GM23248 (cell line): ENCODE results near the gene GATD1. TPM values are rescaled to one million over a fixed set of nuclear protein-coding genes. Genes with fewer than 3 reads are reported as not detected.
A peak's percentile ranks its signal among the peaks of the same experiment; 100 is the strongest.

Experiments used
- DNase-seq: peaks from one replicate; pipeline ENCODE4 v3.0.0-alpha.2; 2015
- H2AFZ ChIP-seq: fragments of 200-600 bp; sonication (generic); 2 replicates; pipeline ENCODE4 v1.6.1; 2016; ENCODE audit warnings: antibody characterized with exemption
- H3F3A ChIP-seq: fragments of 200-600 bp; sonication (generic); 2 replicates; pipeline ENCODE4 v1.6.1; 2016; ENCODE audit warnings: mild to moderate bottlenecking, antibody characterized with exemption, mixed run types; ENCODE audit not compliant: insufficient read depth
- H3K27ac ChIP-seq: fragments of 200-600 bp; sonication (generic); 2 replicates; pipeline ENCODE4 v1.5.1; 2016; ENCODE audit warnings: mild to moderate bottlenecking
- H3K27me3 ChIP-seq: fragments of 200-600 bp; sonication (generic); replicated peaks from 2 replicates; pipeline ENCODE4 v1.6.1; 2016; ENCODE audit warnings: mild to moderate bottlenecking; ENCODE audit not compliant: insufficient read depth
- H3K36me3 ChIP-seq: fragments of 200-600 bp; sonication (generic); 2 replicates; pipeline ENCODE4 v1.6.1; 2016; ENCODE audit warnings: low read depth, mild to moderate bottlenecking
- H3K4me1 ChIP-seq: fragments of 200-600 bp; sonication (generic); 2 replicates; pipeline ENCODE4 v1.6.1; 2016; ENCODE audit warnings: mild to moderate bottlenecking; ENCODE audit not compliant: insufficient read depth
- H3K4me2 ChIP-seq: fragments of 200-600 bp; sonication (generic); one replicate; pipeline ENCODE4 v1.6.1; 2016; ENCODE audit warnings: mild to moderate bottlenecking; ENCODE audit not compliant: unreplicated experiment
- H3K4me3 ChIP-seq: fragments of 200-600 bp; sonication (generic); 2 replicates; pipeline ENCODE4 v1.5.1; 2016; ENCODE audit warnings: mild to moderate bottlenecking
- H3K79me2 ChIP-seq: fragments of 200-600 bp; sonication (generic); 2 replicates; pipeline ENCODE4 v1.6.1; 2016; ENCODE audit warnings: mild to moderate bottlenecking; ENCODE audit not compliant: insufficient read depth
- H3K9ac ChIP-seq: fragments of 200-600 bp; sonication (generic); 2 replicates; pipeline ENCODE4 v1.6.1; 2016; ENCODE audit warnings: mild to moderate bottlenecking
- H3K9me2 ChIP-seq: fragments of 200-600 bp; sonication (generic); 2 replicates; pipeline ENCODE4 v1.6.1; 2016; ENCODE audit warnings: mixed run types, mild to moderate bottlenecking, moderate library complexity; ENCODE audit not compliant: insufficient read depth
- H3K9me3 ChIP-seq: fragments of 200-600 bp; sonication (generic); one replicate; pipeline ENCODE4 v1.6.1; 2017; ENCODE audit warnings: low read depth
- H4K20me1 ChIP-seq: fragments of 200-600 bp; sonication (generic); 2 replicates; pipeline ENCODE4 v1.6.0; 2016; ENCODE audit not compliant: insufficient read depth
- EZH2 ChIP-seq: fragments of 200-600 bp; sonication (generic); IDR thresholded peaks from 2 replicates; pipeline ENCODE4 v1.6.1; 2018; ENCODE audit warnings: antibody characterized with exemption, mild to moderate bottlenecking; ENCODE audit not compliant: insufficient read depth, poor library complexity, severe bottlenecking
- EZH2phosphoT487 ChIP-seq: fragments of 200-600 bp; sonication (generic); IDR thresholded peaks from 2 replicates; pipeline ENCODE4 v1.6.1; 2018; ENCODE audit warnings: antibody characterized with exemption, moderate library complexity, mild to moderate bottlenecking, low read depth; ENCODE audit not compliant: insufficient read depth
- WGBS, 2 experiments: methylation state at CpG; one replicate each; pipeline ENCODE4 v1.1.6; 2015 to 2017; ENCODE audit warnings: low lambda C conversion rate in 2 of 2, low coverage in 1 of 2; ENCODE audit errors: missing lambda C conversion rate in 2 of 2; 5-methylcytosine and 5-hydroxymethylcytosine counted together
- in situ Hi-C: fragments of 300-500 bp; cut with MboI; formaldehyde crosslinking; loops from 2 replicates; pipeline ENCODE4 v1.15.0; 2020
- polyA plus RNA-seq: library from polyadenylated mRNA; unstranded; fragments of >200 nt; fragmentation: Nextera tagmentation; extraction: Ambion mirVana; gene quantifications from 2 replicates; pipeline ENCODE4 v1.2.1, GENCODE V29; 2016
- total RNA-seq: library from RNA; depleted of rRNA; stranded (reverse); fragments of >200 nt; shearing (Covaris generic); gene quantifications from 2 replicates; pipeline ENCODE4 v1.2.3, GENCODE V29; 2014

GATD1 gene
- total and polyA plus RNA-seq, 2 experiments from 2014 or later, result 27.0 to 45.0 TPM

DNA sequence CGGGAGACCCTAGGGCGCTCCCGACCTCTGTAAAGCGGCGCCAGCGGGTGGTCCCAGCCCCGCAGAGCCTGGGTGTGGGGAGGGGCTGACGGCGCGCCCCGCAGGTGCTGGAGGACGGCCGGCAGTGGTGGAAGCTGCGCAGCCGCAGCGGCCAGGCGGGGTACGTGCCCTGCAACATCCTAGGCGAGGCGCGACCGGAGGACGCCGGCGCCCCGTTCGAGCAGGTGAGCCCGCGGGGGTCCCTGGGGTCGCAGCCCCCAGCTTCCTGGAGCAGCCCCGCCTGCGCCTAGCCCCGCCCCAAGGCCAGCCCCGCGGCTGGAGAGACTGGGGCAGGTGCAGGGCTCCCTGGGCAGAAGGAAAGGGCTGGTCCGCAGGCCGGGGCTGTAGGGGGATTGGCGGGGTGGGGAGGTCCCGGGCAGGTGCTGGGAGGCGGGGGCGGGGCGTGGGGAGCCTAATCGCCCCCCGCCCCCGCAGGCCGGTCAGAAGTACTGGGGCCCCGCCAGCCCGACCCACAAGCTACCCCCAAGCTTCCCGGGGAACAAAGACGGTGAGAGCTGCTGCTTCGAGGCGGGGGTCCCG lies 51.6 kb downstream of the GATD1 start:
- Histone ChIP-seq H3K9ac (no peak overlapping the region; the same call in 1 of the 2 replicates), H3K36me3 (no peaks in the 10 kb centered on the region), H3K79me2 (no peaks in the 10 kb centered on the region), H3K27me3 (no peaks in the 10 kb centered on the region), H3K4me2 (no peak overlapping the region), H3K4me1 (peaks cover 18% of the 10 kb centered on the region), H2AFZ (no peak overlapping the region), H3F3A (peaks cover 5% of the 10 kb centered on the region; the same call in 1 of the 2 replicates), H4K20me1 (no peaks in the 10 kb centered on the region), H3K4me3 (no peak overlapping the region), H3K9me3 (no peaks in the 10 kb centered on the region), H3K27ac (no peak overlapping the region), H3K9me2 (no peaks in the 10 kb centered on the region)
- in situ Hi-C loops, result no loop called here
- TF ChIP-seq EZH2 (no peak), EZH2phosphoT487 (no peak)
- DNase-seq, result no peak
- WGBS, 2 experiments, result 16 to 22% methylated on average over 19 to 52 of the region's 53 CpGs

DNA sequence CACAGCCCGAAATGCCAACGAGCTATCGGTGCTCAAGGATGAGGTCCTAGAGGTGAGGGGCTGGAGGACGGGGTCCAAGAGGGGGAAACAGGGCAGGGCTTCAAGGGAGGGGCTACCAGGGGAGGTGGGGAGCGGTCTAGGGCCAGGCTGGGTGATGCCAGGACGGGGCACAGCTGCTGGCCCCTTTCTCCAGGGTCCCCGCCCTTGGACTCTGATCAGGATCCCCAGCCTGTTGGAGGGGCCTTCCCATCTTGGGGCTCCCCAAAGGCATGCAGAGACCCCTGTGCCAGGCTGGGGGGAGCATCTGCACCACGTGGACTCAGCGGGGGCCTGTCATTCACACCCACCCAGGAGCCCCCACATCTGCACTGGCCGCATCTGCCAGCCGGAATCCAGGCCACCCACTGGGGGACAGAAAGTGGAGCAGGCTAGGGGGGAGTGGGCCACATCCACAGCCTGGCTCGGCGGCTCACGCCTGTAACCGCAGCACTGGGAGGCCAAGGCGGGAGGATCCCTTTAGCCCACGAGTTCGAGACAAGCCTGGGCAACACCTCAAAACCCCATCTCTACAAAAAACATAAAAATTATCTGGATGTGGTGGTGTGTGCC lies 52.4 kb downstream of the GATD1 start:
- Histone ChIP-seq H3F3A (peaks cover 5% of the 10 kb centered on the region; the same call in 1 of the 2 replicates), H2AFZ (no peak overlapping the region), H3K79me2 (no peaks in the 10 kb centered on the region), H3K4me2 (no peak overlapping the region), H3K27ac (no peak overlapping the region), H3K27me3 (no peaks in the 10 kb centered on the region), H3K36me3 (no peaks in the 10 kb centered on the region), H3K4me3 (no peak overlapping the region), H4K20me1 (no peaks in the 10 kb centered on the region), H3K9me2 (no peaks in the 10 kb centered on the region), H3K4me1 (peaks cover 18% of the 10 kb centered on the region), H3K9me3 (no peaks in the 10 kb centered on the region), H3K9ac (no peak overlapping the region)
- no peak for DNase-seq
- WGBS, 2 experiments, result 86 to 89% methylated on average over 17 to 18 of the region's 18 CpGs
- in situ Hi-C loops, result no loop called here
- TF ChIP-seq EZH2phosphoT487 (no peak), EZH2 (no peak)

GRCh38 chr11:724049-724777 lies 53.1 kb downstream of the GATD1 start:
- no peak for DNase-seq
- H3K4me1 ChIP-seq, result peaks cover 18% of the 10 kb centered on the region
- no peaks in the 10 kb centered on the region for H4K20me1 ChIP-seq
- no peaks in the 10 kb centered on the region for H3K36me3 ChIP-seq
- H3K9me3 ChIP-seq, result no peaks in the 10 kb centered on the region
- TF ChIP-seq EZH2 (no peak), EZH2phosphoT487 (no peak)
- H3K27me3 ChIP-seq, result no peaks in the 10 kb centered on the region
- H3K9ac ChIP-seq, result no peak overlapping the region
- no peak overlapping the region for H3K27ac ChIP-seq
- WGBS, 2 experiments, result 82 to 88% methylated on average over 17 to 18 of the region's 19 CpGs
- no peak overlapping the region for H3K4me3 ChIP-seq
- no peak overlapping the region for H2AFZ ChIP-seq
- in situ Hi-C loops, result no loop called here
- H3K9me2 ChIP-seq, result no peaks in the 10 kb centered on the region
- peaks cover 5% of the 10 kb centered on the region; the same call in 1 of the 2 replicates for H3F3A ChIP-seq
- H3K4me2 ChIP-seq, result no peak overlapping the region
- no peaks in the 10 kb centered on the region for H3K79me2 ChIP-seq

DNA sequence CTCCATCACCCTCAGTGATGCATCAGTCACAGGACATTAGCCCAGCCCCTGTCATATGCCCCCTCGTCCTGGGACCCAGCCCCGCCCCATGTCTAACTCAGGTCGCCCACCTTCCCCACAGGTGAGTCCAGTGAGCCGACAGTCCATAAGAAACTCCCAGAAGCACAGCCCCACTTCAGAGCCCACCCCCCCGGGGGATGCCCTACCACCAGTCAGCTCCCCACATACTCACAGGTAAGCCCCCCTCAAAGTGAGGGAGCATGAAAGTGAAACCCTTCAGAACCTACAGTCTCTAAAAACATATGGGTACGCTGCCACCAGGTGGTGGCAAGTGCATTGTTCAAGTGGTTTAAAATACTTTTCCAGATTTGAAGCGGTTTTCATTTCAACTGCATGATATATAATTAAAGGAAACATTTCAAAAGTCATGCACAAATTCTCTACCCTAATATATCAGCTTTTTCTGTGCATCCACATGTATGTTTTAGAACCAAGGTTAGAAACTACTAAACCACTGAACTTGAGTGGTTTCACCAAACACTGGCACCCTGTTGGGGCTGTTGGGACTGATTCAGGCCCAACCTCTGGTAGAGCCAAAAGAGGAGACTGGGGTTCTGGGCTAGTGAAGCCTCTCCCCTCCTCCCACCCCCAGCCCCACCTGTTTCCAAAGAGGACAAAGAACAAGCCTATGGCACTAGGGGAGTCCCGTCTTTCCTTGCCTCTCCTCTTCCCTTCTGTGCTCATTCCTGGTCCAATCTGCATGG lies 54.0 kb downstream of the GATD1 start:
- no peaks in the 10 kb centered on the region for H3K36me3 ChIP-seq
- no peaks in the 10 kb centered on the region for H3K79me2 ChIP-seq
- H3K4me2 ChIP-seq, result no peak overlapping the region
- 55 to 65% methylated on average over 7 to 8 of the region's 8 CpGs for WGBS, 2 experiments
- H3K4me3 ChIP-seq, result no peak overlapping the region
- no peaks in the 10 kb centered on the region for H3K9me3 ChIP-seq
- no peak overlapping the region for H3K9ac ChIP-seq
- TF ChIP-seq EZH2, result no peak
- TF ChIP-seq EZH2phosphoT487, result no peak
- no peaks in the 10 kb centered on the region for H3F3A ChIP-seq
- in situ Hi-C loops, result no loop called here
- no peaks in the 10 kb centered on the region for H4K20me1 ChIP-seq
- H3K27me3 ChIP-seq, result no peaks in the 10 kb centered on the region
- no peak overlapping the region for H3K27ac ChIP-seq
- H2AFZ ChIP-seq, result no peak overlapping the region
- H3K4me1 ChIP-seq, result peaks cover 13% of the 10 kb centered on the region
- no peaks in the 10 kb centered on the region for H3K9me2 ChIP-seq
- peak; percentile 68 for DNase-seq
